ENCODE results near the gene PHC2. TPM values are rescaled to one million over a fixed set of nuclear protein-coding genes. Genes with fewer than 3 reads are reported as not detected.

The PHC2 gene
- total and polyA plus RNA-seq, 2 of the 13 experiments (the other 11 are each of a cell fraction or from before 2014, with no cell fraction given) = 52.5 to 84.9 TPM

- TF ChIP-seq ZBTB38 (CRISPR knock-in tag; IDR thresholded peaks at IDR 0.05) (no peak), ZNF629 (CRISPR knock-in tag; conservative IDR thresholded peaks at IDR 0.05) (no peak), FOXO1 (CRISPR knock-in tag; IDR thresholded peaks at IDR 0.05) (no peak), ZSCAN30 (CRISPR knock-in tag; IDR thresholded peaks at IDR 0.05) (no peak), NCOA2 (CRISPR knock-in tag; IDR thresholded peaks at IDR 0.05) (no peak), ZNF550 (CRISPR knock-in tag; IDR thresholded peaks at IDR 0.05; ENCODE audit: borderline replicate concordance) (no peak), GMEB2 (CRISPR knock-in tag; IDR thresholded peaks at IDR 0.05; ENCODE audit: low read depth) (no peak), ZNF761 (CRISPR knock-in tag; conservative IDR thresholded peaks at IDR 0.05) (no peak), FOSL2 (CRISPR knock-in tag; IDR thresholded peaks at IDR 0.05) (0 out of 2 replicates have a peak, but pooled peaks have one; percentile 14), NFAT5 (CRISPR knock-in tag; IDR thresholded peaks at IDR 0.05) (no peak), ZNF83 (CRISPR knock-in tag; IDR thresholded peaks at IDR 0.05; ENCODE audit: borderline replicate concordance) (no peak), PBX2 (CRISPR knock-in tag; IDR thresholded peaks at IDR 0.05) (no peak), RNF2 (conservative IDR thresholded peaks at IDR 0.05; ENCODE audit: low read depth) (no peak), DR1 (CRISPR knock-in tag; IDR thresholded peaks at IDR 0.05) (no peak), WIZ (CRISPR knock-in tag; IDR thresholded peaks at IDR 0.05) (no peak), SALL1 (CRISPR knock-in tag; IDR thresholded peaks at IDR 0.05) (peak; percentile 42; the same call in 1 of the 2 replicates), ZNF781 (CRISPR knock-in tag; IDR thresholded peaks at IDR 0.05; ENCODE audit: borderline replicate concordance, not compliant biosample characterization) (no peak), BHLHE40 (IDR thresholded peaks at IDR 0.05; ENCODE audit: low read length) (no peak), FOXO4 (CRISPR knock-in tag; conservative IDR thresholded peaks at IDR 0.05) (0 out of 2 replicates have a peak, but pooled peaks have one; percentile 63), ZIK1 (CRISPR knock-in tag; IDR thresholded peaks at IDR 0.05; ENCODE audit: borderline replicate concordance, low read depth) (no peak), E2F5 (CRISPR knock-in tag; conservative IDR thresholded peaks at IDR 0.05) (no peak)
Measured at GRCh38 chr1:33298623-33299277, 132.1 kb downstream of the PHC2 start (continued).

Measured in HepG2 (cell line).